CD4-positive, alpha-beta T cell treated with Interleukin-1 beta for 1 hour (primary cell): ENCODE data around the gene CZIB.
"Not testable (repeated sequence)": the region's sequence is repeated elsewhere in the genome, so short reads cannot be mapped to it uniquely, and the experiment has no call there.

Source experiments
- DNase-seq, 2 donors: peaks; one replicate each; pipeline ENCODE4 v3.0.0-alpha.2; 2020 to 2022

Gene CZIB

GRCh38 chr1:53238197-53239155 lies 18.0 kb upstream of the CZIB start, which contains the start of gene MAGOH:
Gene MAGOH (minus strand): TSS chr1:53238518. CDS start chr1:53238448, 70 bp downstream.
- peak; percentile 95 to 96 for DNase-seq

GRCh38 chr1:53237638-53238037 lies 17.2 kb upstream of the CZIB start:
- no peak for DNase-seq

GRCh38 chr1:53220962-53221286 lies 490 bp upstream of the CZIB start:
- DNase-seq: no peak

- no peak for DNase-seq
Observed at GRCh38 chr1:53219711-53220110, 723 bp downstream of the CZIB start.

DNA sequence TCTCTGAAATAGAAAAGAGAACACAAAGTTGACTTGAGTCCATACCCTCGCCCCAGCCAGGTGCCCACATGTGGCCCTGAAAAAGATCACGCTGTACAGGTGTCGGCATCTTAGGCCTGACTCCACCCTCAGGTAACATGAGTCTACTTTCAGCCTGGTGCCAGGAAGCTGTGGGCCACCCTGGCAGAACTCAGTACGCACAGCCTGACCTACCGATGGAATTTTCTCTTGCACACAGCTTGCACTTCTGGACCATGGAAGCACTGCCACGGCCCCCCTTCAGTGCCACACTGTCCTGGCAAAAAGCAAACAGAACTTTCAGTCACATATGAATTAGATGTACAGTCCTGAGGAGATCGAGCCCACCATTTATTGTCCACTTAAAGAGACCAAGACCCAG lies 2.2 kb downstream of the CZIB start:
- DNase-seq: no peak

- DNase-seq: no peak
Observed at GRCh38 chr1:53214376-53214940, 6.0 kb downstream of the CZIB start.

DNA sequence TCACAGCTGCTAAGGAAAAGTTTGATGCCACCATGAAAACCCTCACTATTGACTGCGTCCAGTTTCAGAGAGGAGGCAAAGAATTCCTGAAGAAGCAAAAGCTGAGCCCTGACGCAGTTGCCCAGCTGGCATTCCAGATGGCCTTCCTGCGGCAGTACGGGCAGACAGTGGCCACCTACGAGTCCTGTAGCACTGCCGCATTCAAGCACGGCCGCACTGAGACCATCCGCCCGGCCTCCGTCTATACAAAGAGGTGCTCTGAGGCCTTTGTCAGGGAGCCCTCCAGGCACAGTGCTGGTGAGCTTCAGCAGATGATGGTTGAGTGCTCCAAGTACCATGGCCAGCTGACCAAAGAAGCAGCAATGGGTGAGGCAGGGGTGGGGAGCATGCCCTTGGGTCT lies 9.5 kb downstream of the CZIB start:
- DNase-seq: no peak

- DNase-seq: no peak
Observed at GRCh38 chr1:53210352-53210751, 10.1 kb downstream of the CZIB start.

DNA sequence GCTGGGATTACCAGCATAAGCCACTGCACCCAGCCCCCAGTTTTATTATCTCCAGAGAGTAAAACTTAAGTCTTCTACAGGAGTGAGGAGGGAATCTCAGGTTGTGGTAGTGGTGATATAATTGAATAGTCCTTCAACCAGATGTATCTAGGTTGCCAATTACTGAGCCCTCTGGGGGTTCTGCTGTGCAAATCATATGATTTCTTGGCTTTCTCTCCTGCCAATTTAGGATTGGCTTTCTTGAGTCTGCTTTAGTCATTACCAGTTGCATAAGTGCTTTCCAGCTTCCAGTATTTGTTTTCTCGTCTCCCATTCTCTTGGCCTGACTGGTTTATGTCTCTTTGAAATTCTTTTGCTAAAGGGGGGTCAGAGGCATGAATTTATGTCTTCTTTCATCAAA lies 12.7 kb downstream of the CZIB start:
- DNase-seq: no peak

DNA sequence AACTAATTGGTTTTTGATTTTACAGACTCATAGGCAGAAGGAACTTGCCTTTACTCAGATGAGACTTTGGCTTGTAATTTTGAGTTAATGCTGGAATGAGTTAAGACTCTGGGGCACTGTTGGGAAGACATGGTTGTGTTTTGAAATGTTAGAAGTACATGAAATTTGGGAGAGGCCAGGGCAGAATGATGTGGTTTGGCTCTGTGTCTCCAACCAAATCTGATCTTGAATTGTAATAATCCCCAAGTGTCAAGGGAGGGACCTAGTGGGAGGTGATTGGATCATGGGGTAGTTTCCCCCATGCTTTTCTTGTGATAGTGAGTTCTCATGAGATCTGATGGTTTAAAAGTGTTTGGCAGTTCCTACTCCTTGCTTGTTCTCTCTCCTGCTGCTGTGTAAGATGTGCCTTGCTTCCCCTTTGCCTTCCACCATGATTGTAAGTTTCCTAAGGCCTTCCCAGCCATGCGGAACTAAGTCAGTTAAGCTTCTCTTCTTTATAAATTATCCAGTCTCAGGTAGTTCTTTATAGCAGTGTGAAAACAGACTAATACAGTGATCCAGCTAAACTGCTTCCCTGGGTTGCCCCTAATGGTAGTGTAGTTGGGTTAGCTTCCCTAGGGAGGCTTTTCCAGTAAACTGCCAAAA lies 13.6 kb downstream of the CZIB start:
- no peak for DNase-seq

GRCh38 chr1:53206083-53206685 lies 14.2 kb downstream of the CZIB start:
- not testable (repeated sequence) for DNase-seq

GRCh38 chr1:53205496-53205895 lies 14.9 kb downstream of the CZIB start:
- DNase-seq: not testable (repeated sequence)

- DNase-seq: no peak
Observed at GRCh38 chr1:53203466-53203865, 17.0 kb downstream of the CZIB start.

DNA sequence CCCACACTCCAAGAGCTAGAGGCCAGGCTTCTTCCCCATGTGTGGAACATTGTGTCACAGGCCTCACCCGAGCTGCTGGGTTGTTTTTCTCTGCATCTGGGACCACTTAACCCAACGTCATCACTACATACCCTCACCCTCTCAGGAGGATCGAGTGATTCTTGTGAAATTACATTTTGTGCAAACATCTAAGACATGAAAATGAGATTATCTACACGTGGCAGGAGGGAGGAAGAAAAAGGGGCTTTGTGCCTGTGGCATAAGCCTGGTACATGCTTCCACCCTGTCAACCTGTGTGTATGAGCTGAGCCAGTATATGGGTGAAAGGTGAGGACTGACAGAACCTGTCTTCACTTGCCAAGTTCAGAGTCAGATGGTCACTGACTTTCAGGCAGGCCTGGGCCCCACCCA lies 22.2 kb downstream of the CZIB start:
- no peak for DNase-seq

DNA sequence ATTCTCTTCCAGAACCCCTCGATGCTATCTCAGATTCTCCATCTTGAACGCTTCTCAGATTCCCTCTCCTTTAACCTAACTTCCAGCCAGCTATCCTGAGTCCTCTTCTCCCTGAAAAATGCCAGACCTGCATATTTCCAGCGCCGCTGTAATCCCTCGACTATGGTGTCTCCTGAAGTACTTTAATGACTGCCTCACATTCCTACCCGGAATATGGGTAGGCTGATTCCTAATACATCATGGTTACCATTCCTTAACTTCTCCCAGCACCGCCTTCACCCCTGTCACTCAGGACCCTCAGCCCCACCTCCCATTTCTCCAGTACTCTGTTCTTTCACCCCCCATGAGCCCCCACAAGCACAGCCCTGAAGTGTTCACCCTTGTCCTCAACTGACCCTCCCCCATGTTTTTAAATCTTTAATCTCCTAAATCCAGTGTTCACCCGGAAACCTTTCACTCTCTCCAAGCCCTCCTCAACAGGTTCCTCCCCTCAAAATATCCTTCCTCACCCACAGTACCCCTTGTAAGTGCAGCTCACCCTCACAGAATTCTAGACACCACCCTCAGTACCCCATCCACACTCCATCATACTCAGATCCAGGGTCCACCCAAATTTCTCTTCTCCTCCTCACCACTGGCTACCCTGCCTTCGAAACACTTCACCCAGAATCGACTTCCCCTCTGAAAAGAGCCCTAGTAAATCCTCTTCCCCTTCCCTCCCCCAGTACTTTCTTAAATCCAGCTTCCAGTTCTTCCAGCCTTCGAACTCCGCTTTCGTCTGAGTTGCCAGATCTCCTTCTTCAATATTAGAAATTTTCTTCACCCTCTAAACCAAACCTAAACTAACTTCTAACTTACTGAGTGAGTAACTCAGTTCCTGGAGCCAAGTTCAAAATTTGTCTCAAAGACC lies 22.9 kb downstream of the CZIB start:
- no peak for DNase-seq

DNA sequence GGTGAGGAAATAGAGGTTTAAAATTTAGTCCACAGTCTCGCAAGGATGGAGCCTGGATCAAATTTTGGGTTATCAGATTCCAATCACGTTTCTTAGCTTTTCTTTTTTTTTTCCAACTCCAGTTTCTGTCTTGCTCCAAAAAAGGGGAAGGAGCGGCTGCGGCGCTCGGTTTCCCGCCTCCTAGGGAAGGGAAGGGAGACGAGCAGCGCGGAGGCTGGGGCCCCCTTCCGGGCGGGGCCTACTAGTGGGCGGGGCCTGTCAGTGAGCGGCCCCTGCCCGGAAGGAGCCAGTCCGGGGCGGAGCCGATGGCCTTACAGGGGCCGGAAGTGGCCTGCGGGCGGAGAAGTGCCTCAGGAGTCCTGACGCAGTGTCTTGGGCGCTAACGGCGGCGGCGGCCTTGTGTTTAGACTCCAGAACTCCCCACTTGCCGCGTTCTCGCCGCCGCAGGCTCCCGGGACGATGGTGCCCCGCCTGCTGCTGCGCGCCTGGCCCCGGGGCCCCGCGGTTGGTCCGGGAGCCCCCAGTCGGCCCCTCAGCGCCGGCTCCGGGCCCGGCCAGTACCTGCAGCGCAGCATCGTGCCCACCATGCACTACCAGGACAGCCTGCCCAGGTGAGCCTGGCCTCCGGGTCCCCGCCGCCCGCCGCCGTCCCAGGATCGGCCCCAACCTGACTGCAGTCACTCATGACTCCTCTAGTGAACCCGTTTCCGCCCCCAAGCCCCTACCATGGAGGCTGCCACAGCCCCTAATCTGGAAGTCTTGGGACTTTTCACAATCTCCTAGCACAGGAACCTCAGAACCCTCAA lies 23.7 kb downstream of the CZIB start, which contains the start of gene CPT2:
Gene CPT2 (plus strand): TSS at position 340 of the 806 bp plus-strand sequence. CDS start 120 bp downstream, at position 460.
- DNase-seq: peak; percentile 91 to 94

DNA sequence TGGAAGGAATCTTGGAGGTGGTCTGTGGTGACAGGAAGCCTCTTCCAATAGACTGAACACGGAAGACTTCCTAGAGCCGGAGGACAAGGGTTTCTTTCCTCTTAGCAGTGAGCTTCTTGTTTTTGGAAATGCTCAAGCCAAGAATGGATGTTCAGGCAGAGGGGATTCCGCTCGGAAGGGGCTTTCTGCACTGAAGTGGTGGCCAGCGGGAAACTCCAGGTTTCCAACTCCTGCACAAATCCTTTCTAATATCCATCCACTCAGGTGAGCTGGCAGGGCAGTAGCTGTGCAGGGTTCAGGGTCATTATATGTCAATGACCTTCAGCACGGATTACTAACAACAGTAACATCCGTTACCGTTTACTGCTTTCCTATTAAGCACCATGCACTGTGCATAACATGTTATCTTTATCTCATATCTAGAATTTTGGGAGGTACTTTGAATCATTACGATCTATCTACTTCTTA lies 24.4 kb downstream of the CZIB start:
- DNase-seq: no peak

DNA sequence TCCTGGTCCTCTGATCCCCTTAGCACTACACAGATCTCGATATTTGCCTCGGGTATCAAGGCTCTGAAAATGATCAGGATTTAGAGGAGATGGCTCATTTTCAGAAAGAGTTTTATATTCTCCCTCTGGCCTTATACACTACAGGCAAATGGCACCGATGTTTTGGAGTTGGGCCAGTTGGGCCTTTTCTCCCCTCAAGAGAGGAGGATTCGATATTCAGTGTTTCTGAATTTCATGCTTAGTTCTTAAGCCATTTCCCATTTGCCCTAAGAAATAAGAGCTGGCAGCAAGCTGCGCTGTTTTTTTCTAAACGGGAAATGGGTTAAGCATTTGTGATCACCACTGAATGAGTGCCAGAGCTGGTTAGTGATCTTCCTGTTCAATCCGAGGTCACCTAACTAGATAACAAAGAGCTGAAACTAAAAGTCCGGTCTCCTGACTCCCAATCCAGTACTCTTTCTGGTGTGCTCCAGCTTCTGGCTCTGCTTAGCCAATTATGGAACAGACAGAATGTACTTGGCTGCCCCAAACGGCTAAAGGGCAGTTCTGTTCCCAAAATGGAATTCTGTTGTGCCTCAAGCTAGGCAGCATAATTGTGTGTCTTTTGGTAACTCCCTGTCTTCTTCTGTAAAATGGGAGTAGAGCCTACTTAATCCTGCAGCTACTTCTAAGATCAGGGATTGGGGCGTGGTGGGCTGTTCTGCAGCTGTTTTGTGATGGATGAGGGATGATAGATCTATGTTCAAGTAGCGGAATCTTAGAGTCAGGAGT lies 25.0 kb downstream of the CZIB start:
- no peak for DNase-seq

DNA sequence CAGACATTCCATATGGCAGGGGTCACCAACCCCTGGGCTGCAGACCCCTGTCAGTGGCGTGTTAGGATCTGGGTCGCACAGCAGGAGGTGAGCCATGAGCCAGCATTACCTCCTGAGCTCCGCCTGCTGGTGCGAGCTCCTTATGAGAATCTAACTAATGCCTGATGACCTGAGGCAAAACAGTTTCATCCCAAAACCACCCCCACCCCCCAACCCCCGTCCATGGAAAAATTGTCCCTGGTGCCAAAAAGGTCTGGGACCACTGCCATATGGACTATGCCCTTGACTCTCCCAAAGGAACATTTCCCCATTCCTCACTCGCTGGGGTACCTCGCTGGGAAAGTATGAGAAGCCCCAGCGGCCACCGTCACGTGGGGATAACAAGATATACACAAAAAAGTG lies 30.2 kb downstream of the CZIB start:
- no peak for DNase-seq

DNA sequence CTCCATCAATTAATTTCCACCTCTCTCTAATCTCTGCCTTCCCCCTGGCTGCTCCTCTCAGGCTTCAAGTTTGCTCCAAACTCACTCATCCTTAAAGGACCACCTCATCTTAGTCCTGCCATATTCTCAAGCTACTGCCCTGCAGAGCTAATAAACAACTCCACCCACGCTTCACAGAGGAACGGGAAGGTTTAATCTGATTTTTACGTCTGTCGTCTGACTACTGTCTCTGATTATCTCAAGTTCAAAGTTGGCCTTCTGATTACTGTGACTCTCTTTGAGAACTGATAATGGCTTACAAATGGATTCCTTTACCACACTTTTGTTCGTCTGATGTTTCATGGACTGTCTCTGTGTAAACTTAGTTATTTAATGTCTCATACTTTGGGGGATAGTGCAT lies 31.4 kb downstream of the CZIB start:
- DNase-seq: no peak
